AG04450 (cell line): ENCODE data around the gene C1orf174. TPM values are rescaled to one million over a fixed set of nuclear protein-coding genes. Genes with fewer than 3 reads are reported as not detected.

Experiments used
- CTCF ChIA-PET: fragments of 300-600, 350-600 bp; formaldehyde crosslinking; extraction: SDS; loops from one replicate; lab custom pipeline; 2022; ENCODE audit warnings: antibody characterized with exemption, inconsistent platforms; lab: Charles Lee
- POLR2A ChIA-PET: fragments of 350-600 bp; formaldehyde crosslinking; extraction: SDS; loops from one replicate; lab custom pipeline; 2021; ENCODE audit warnings: antibody characterized with exemption, inconsistent platforms; lab: Yijun Ruan, JAX
- DNase-seq: peaks from one replicate; pipeline ENCODE4 v3.0.0-alpha.2; 2011; ENCODE audit warnings: low read depth, low spot score
- H3K27ac ChIP-seq: one replicate; pipeline ENCODE4 v1.5.1; 2012; ENCODE audit warnings: low read depth, low read length, control low read depth
- H3K27me3 ChIP-seq: one replicate; pipeline ENCODE4 v1.6.0; 2012; ENCODE audit warnings: low read length; ENCODE audit not compliant: control insufficient read depth, insufficient read depth
- H3K4me3 ChIP-seq: 2 replicates; pipeline ENCODE4 v1.5.1; 2011; ENCODE audit warnings: mild to moderate bottlenecking, low read depth, low read length, control low read depth
- H3K9me3 ChIP-seq: 2 replicates; pipeline ENCODE4 v1.5.1; 2012; ENCODE audit warnings: low read length; ENCODE audit not compliant: control insufficient read depth, insufficient read depth
- polyA plus RNA-seq: library from polyadenylated mRNA; depleted of rRNA; stranded (reverse); fragments of >200 nt; gene quantifications from 2 replicates; pipeline ENCODE4 v1.2.3, GENCODE V29; 2011; rRNA removed
- TF ChIP-seq, protein P1 (sequence below): IDR thresholded peaks from 2 replicates; pipeline ENCODE4 v1.5.1; 2011; ENCODE audit warnings: low read depth, low read length, control low read depth, inconsistent platforms

C1orf174 gene
- polyA plus RNA-seq, 1 experiment: 20.7 TPM

DNA sequence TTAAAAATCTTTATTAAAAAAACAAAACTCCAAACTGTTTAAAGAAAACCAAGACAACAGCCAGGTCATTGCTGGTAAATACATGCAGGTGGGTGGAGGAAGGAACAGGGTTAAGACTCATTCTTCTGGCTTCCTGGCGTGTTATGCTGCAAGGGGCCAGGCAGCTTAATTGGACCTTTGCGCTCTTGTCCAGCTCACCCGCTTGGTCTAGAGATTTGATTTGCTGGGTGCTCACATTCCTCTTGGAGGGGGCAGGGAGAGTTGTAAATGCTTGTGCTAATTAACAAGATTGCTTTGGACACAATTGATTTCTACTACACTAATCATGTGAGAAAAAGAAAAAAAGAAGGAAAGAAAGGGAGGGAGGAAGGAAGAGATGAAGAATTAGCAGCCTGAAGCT lies 53.5 kb downstream of the C1orf174 start:
- no peaks in the 10 kb centered on the region for H3K9me3 ChIP-seq
- ChIA-PET POLR2A (no interaction called here), CTCF (interaction anchor here (0.7 kb wide), 1 partner anchor 7 kb away, joined by 4 read pairs; no protein-coding TSS in a partner anchor)
- H3K27me3 ChIP-seq: no peaks in the 10 kb centered on the region
- no peak overlapping the region for H3K4me3 ChIP-seq
- TF ChIP-seq, protein P1, sequence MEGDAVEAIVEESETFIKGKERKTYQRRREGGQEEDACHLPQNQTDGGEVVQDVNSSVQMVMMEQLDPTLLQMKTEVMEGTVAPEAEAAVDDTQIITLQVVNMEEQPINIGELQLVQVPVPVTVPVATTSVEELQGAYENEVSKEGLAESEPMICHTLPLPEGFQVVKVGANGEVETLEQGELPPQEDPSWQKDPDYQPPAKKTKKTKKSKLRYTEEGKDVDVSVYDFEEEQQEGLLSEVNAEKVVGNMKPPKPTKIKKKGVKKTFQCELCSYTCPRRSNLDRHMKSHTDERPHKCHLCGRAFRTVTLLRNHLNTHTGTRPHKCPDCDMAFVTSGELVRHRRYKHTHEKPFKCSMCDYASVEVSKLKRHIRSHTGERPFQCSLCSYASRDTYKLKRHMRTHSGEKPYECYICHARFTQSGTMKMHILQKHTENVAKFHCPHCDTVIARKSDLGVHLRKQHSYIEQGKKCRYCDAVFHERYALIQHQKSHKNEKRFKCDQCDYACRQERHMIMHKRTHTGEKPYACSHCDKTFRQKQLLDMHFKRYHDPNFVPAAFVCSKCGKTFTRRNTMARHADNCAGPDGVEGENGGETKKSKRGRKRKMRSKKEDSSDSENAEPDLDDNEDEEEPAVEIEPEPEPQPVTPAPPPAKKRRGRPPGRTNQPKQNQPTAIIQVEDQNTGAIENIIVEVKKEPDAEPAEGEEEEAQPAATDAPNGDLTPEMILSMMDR: no peak
- no peak for DNase-seq
- no peak overlapping the region for H3K27ac ChIP-seq

- ChIA-PET CTCF (no interaction called here), POLR2A (no interaction called here)
- Histone ChIP-seq H3K4me3 (no peak overlapping the region), H3K27ac (no peak overlapping the region), H3K27me3 (no peaks in the 10 kb centered on the region), H3K9me3 (peaks cover 2% of the 10 kb centered on the region; the same call in 1 of the 2 replicates)
- TF ChIP-seq, protein P1: no peak
- no peak for DNase-seq
Observed at GRCh38 chr1:3842912-3843311, 57.2 kb downstream of the C1orf174 start.

- ChIA-PET CTCF (no interaction called here), POLR2A (no interaction called here)
Observed at GRCh38 chr1:3841491-3841890, 58.6 kb downstream of the C1orf174 start.

More at GRCh38 chr1:3841491-3841890, 58.6 kb downstream of the C1orf174 start:
- DNase-seq: no peak
- no peaks in the 10 kb centered on the region for H3K27me3 ChIP-seq
- H3K4me3 ChIP-seq: no peak overlapping the region
- no peak overlapping the region for H3K27ac ChIP-seq
- TF ChIP-seq, protein P1: no peak
- peaks cover 9% of the 10 kb centered on the region; the same call in 1 of the 2 replicates for H3K9me3 ChIP-seq

Other genes with a start within 250 kb of the C1orf174 start
- not detected in 2 replicates for gene TP73, start 247.8 kb downstream of the C1orf174 start, polyA plus RNA-seq
- gene CCDC27, start 147.8 kb downstream of the C1orf174 start, polyA plus RNA-seq: not detected in 2 replicates
- 1.1 and 2.5 TPM in 2 replicates for gene SMIM1, start 127.5 kb downstream of the C1orf174 start, polyA plus RNA-seq
- gene LRRC47, start 103.8 kb downstream of the C1orf174 start, polyA plus RNA-seq: 28.7 and 37.1 TPM in 2 replicates
- gene CEP104, start 43.1 kb downstream of the C1orf174 start, polyA plus RNA-seq: 29.0 and 38.4 TPM in 2 replicates
- 6.9 TPM in 2 replicates for gene DFFB, start 42.8 kb downstream of the C1orf174 start, polyA plus RNA-seq